NB4 (cell line): ENCODE data around the gene NANOS2.
"Not testable (repeated sequence)": the region's sequence is repeated elsewhere in the genome, so short reads cannot be mapped to it uniquely, and the experiment has no call there.

Experiments used
- DNase-seq: peaks from one replicate; pipeline ENCODE4 v3.0.0; 2010; ENCODE audit warnings: low read depth
- H3K4me3 ChIP-seq: one replicate; pipeline ENCODE4 v1.5.1; 2011; ENCODE audit warnings: mild to moderate bottlenecking, low read depth, low read length, moderate library complexity
- MYC ChIP-seq: IDR thresholded peaks from 2 replicates; pipeline ENCODE4 v1.6.1; 2011; ENCODE audit warnings: low read depth, low read length
- POLR2A ChIP-seq: IDR thresholded peaks from 2 replicates; pipeline ENCODE4 v1.6.1; 2011; ENCODE audit warnings: mild to moderate bottlenecking; ENCODE audit not compliant: insufficient read length; ENCODE audit errors: extremely low read depth
- TF ChIP-seq, protein P1 (sequence below): IDR thresholded peaks from 2 replicates; pipeline ENCODE4 v1.6.1; 2011; ENCODE audit warnings: low read depth, low read length
- TF ChIP-seq, protein P2 (sequence below): IDR thresholded peaks from one replicate; pipeline ENCODE4 v1.5.1; 2012; ENCODE audit warnings: low read depth, low read length

Gene NANOS2

DNA sequence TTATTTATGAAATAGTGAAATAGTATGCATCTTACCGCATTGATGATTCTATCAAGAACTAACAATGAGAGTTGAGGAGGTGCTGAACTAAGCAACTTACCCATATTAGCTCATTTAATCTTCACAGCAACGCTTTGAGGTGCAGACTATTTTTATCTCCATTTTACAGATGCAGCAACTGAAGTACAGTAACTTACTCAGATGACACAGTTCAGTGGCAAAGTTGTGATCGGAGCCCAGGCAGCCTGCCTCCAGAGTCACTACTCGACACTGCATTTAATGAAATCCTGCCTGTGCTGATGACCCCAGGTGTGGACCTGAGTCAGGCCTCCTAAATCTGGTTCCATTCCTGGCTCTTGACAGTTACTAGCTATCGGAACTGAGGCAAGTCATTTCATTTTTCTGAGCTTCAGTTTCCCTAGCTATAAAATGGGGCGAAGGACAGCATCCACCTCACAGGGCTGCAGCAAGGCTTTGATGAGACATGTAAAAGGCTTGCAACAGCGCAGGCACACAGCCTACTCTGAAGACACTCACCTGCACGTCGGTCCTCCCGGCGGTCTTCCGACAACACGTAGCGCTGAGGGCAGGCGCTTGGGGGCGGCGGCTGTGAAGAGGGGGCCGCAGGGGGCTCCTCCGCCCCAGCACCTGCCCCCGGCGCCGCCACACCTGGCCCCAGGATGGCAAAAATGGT, 13.7 kb downstream of the NANOS2 start:
- H3K4me3 ChIP-seq = peak overlapping the region; percentile 51
- DNase-seq = no peak
- TF ChIP-seq, protein P1, sequence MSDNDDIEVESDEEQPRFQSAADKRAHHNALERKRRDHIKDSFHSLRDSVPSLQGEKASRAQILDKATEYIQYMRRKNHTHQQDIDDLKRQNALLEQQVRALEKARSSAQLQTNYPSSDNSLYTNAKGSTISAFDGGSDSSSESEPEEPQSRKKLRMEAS = no peak
- TF ChIP-seq MYC = no peak
- TF ChIP-seq, protein P2, sequence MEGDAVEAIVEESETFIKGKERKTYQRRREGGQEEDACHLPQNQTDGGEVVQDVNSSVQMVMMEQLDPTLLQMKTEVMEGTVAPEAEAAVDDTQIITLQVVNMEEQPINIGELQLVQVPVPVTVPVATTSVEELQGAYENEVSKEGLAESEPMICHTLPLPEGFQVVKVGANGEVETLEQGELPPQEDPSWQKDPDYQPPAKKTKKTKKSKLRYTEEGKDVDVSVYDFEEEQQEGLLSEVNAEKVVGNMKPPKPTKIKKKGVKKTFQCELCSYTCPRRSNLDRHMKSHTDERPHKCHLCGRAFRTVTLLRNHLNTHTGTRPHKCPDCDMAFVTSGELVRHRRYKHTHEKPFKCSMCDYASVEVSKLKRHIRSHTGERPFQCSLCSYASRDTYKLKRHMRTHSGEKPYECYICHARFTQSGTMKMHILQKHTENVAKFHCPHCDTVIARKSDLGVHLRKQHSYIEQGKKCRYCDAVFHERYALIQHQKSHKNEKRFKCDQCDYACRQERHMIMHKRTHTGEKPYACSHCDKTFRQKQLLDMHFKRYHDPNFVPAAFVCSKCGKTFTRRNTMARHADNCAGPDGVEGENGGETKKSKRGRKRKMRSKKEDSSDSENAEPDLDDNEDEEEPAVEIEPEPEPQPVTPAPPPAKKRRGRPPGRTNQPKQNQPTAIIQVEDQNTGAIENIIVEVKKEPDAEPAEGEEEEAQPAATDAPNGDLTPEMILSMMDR = no peak
- no peak for TF ChIP-seq POLR2A

DNA sequence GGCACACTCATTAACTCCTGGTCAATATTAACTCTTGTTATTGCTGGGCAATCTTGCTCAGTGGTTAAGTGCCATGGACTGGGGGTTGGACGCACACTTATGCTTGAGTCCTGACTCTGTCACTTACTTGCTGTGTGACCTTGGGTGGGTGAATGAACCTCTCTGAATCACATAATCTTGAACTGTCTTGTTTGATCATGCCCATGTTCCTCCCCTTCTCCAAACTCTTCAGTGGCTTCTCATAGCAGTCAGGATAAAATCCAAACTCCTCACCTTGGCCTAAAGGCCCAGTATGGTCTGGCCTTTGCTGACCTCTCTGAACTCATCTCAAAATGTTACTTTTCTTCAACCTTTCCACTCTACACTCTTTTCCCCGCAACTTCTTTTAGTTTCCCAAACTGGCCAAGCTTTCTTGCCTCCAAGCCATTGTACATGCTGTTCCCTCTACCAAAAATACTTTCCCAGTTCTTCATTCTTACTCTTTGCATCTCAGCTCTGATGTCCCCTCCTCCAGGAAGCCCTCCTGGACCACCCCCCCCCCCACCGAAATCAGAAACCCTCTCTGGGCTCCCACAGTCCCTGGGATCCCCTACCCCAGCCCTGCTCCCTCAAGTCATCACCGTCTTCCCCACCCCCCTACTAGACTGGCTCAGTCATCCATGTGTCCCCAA, 14.5 kb downstream of the NANOS2 start:
- TF ChIP-seq MYC (no peak), POLR2A (no peak)
- TF ChIP-seq, protein P2 = no peak
- TF ChIP-seq, protein P1 = no peak

DNA sequence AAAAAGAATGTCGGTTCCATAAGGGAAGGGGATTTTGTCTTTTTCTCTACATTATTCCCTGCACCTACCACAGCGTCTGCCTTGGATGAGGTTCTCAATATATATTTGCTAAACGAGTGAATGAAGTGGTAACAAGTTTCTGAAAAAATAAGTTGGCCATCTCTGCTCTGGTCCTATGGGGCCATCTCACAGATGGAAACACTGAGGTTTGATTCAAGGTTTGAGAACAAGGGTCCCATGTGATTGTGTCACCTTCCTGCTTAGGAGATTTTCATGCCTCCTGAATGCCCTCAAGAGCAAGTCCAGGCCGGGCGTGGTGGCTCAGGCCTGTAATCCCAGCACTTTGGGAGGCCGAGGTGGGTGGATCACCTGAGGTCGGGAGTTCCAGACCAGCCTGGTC, 15.3 kb downstream of the NANOS2 start:
- TF ChIP-seq, protein P1 = no peak
- TF ChIP-seq POLR2A (no peak), MYC (no peak)
- TF ChIP-seq, protein P2 = no peak
- no peak for DNase-seq
- H3K4me3 ChIP-seq = no peak overlapping the region

More for the DNA sequence above, 14.5 kb downstream of the NANOS2 start:
- peak overlapping the region; percentile 51 for H3K4me3 ChIP-seq
- DNase-seq = no peak

DNA sequence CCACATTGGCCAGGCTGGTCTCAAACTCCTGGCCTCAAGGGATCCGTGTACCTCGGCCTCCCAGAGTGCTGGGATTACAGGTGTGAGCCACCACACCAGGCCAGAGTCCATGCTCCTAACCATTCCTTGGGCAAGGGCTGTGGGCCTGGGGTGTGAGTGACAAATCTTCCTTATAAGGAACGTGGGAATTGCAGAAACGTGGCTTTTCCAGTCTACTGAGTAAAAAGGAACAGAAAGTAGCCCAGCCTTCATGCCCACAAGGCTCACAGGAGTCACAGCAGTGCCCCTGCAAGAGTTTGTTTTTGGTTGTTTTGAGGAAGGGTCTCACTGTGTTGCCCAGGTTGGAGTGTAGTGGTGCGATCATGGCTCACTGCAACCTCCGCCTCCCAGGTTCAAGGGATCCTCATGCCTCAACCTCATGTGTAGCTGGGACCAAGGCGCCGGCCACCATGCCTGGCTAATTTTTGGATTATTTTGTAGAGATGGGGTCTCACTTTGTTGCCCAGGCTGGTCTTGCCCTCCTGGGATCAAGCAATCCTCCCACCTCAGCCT, 17.2 kb downstream of the NANOS2 start:
- peak; percentile 3 for DNase-seq
- no peak for TF ChIP-seq MYC

DNA sequence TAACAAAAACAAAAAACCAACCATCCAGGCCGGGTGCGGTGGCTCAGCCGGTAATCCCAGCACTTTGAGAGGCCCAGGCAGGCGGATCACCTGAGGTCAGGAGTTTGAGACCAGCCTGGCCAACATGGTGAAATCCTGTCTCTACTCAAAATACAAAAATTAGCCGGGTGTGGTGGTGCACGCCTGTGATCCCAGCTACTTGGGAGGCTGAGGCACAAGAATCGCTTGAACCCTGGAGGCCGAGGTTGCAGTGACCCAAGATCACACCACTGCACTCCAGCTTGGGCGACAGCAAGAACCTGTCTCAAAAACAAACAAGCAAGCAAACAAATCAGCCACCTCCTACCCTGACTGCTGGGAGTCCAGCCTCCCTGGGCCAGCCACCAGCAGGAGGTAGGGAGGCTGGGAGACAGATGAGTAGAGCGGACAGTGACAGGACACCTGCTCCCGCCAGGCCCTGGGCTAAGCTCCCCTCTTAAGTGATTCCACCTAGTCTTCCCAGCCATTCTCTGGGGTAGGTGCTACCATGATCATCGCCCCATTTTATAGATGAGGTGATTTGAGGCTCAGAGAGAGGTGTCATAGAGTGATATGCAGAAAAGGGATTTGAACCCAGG, 18.5 kb downstream of the NANOS2 start:
- not testable (repeated sequence) for H3K4me3 ChIP-seq
- peak; percentile 5 for DNase-seq

More for the DNA sequence above, 17.2 kb downstream of the NANOS2 start:
- H3K4me3 ChIP-seq = no peak overlapping the region

DNA sequence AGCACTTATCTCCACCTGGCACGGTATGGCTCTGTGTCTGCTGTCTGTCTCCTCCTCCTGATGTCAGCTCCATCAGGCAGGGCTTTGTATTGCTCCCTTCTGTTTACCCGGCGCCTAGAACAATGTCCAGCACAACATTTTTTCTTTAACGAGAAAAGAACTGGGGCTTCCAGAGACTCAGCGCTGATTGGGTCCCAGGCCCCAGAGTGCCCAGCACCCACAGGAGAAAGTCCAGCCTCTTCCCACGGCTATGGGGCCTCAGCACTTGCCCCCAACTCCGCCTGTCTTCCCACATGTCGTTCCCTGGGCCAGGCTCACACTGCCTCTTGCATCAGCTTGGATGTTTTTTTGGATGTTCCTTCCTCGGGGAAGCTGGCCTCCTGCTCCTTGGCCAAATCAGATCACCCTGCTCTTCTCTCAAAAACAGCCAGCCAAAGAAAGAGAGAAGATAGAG, 19.0 kb downstream of the NANOS2 start:
- TF ChIP-seq, protein P1 = no peak
- no peak for DNase-seq
- no peak overlapping the region for H3K4me3 ChIP-seq

DNA sequence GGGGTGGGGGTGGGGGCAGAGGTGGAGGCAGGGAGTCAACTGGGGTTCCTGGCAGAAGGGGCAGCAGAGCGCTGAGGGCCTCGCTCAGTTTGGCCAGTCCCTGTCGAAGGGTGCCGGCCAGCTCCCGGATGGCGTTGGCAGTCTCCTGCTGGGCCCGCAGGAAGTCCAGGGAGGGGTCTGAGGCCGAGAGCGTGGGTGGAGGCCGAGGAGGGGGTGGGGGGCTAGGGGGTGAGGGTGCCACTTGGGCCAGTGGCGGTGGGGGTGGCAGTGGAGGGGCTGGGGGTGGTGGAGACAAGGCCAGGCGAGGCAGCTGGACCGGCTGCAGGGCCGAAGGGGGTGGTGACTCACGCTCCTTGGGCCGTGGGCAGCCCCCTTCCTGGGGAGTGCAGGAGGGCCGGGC, 23.7 kb downstream of the NANOS2 start:
- DNase-seq = no peak
- no peak overlapping the region for H3K4me3 ChIP-seq
- TF ChIP-seq MYC (no peak), POLR2A (no peak)
